Activated T-helper 17 cell treated with anti-CD3 and anti-CD28 coated beads, Interleukin-2, amount 50 U/mL, for 72 hours (primary cell): Measurements from ENCODE around the gene KCNE3. TPM values are rescaled to one million over a fixed set of nuclear protein-coding genes. Genes with fewer than 3 reads are reported as not detected.

Experiments
- total RNA-seq, 2 donors: library from RNA; stranded (reverse); gene quantifications; one replicate each; pipeline ENCODE4 v1.2.3, GENCODE V29; 2022

The KCNE3 gene
- total RNA-seq, 2 donors from 2014 or later, result not detected

Other genes with a start within 250 kb of the KCNE3 start
- gene P4HA3, start 155.9 kb downstream of the KCNE3 start, total RNA-seq, result not detected
- 1 to 10 TPM; 5.1 to 7.9 TPM for gene PGM2L1, start 69.1 kb downstream of the KCNE3 start, total RNA-seq
- gene LIPT2, start 26.2 kb upstream of the KCNE3 start, total RNA-seq, result 1 to 10 TPM; 3.7 to 4.1 TPM
- gene POLD3, start 125.0 kb upstream of the KCNE3 start, total RNA-seq, result 10 to 100 TPM; 46.0 to 54.3 TPM